Endothelial cell of umbilical vein (primary cell): Measurements from ENCODE around the gene ZFP57. TPM values are rescaled to one million over a fixed set of nuclear protein-coding genes. Genes with fewer than 3 reads are reported as not detected.

Experiments used
- BruUV-seq: library from RNA; stranded (reverse); fragments of 400-500 nt; replicated peaks from 2 replicates; lab custom pipeline; 2021; lab: Mats Ljungman, UMichigan
- CTCF ChIA-PET: fragments of 300-600, 350-600 bp; sonication (Branson Sonifier 250); formaldehyde crosslinking; loops from one replicate; lab custom pipeline; 2021; ENCODE audit warnings: antibody characterized with exemption, inconsistent platforms; lab: Charles Lee
- POLR2A ChIA-PET: fragments of 300-600, 350-600 bp; sonication (Branson Sonifier 250); formaldehyde crosslinking; loops from one replicate; lab custom pipeline; 2021; ENCODE audit warnings: antibody characterized with exemption, inconsistent platforms; lab: Charles Lee
- DNase-seq: peaks from one replicate; pipeline ENCODE4 v3.0.0-alpha.2; 2011; ENCODE audit warnings: low read depth, low spot score
- FAIRE-seq: peaks from 2 replicates; lab custom pipeline; 2011; peaks lifted over from hg19 to GRCh38; lab: Jason Lieb, UNC
- H2AFZ ChIP-seq: 2 replicates; pipeline ENCODE4 v1.6.0; 2012; ENCODE audit warnings: low read depth, low read length, control low read depth, inconsistent platforms
- H3K27ac ChIP-seq: 2 replicates; pipeline ENCODE4 v1.5.1; 2011; ENCODE audit warnings: low read depth, mild to moderate bottlenecking, control low read depth, low read length, moderate library complexity; ENCODE audit not compliant: insufficient read depth
- H3K27me3 ChIP-seq, 2 experiments: 2 replicates each; pipeline versions ENCODE4 v1.6.0 to v1.6.1; 2011; ENCODE audit warnings: low read length in 2 of 2, mixed read lengths in 1 of 2; ENCODE audit not compliant: control insufficient read depth in 2 of 2, insufficient read depth in 2 of 2
- H3K36me3 ChIP-seq, 2 experiments: 2 replicates in 1 of 2; 3 replicates in 1 of 2; pipeline ENCODE4 v1.5.1; 2011; ENCODE audit warnings: low read length in 2 of 2, mild to moderate bottlenecking in 1 of 2, moderate library complexity in 1 of 2; ENCODE audit not compliant: control insufficient read depth in 2 of 2, insufficient read depth in 2 of 2; ENCODE audit errors: extremely low read depth in 1 of 2
- H3K4me1 ChIP-seq: 3 replicates; pipeline ENCODE4 v1.5.1; 2011; ENCODE audit warnings: mild to moderate bottlenecking, low read length; ENCODE audit not compliant: control insufficient read depth, insufficient read depth; ENCODE audit errors: extremely low read depth
- H3K4me2 ChIP-seq: 2 replicates; pipeline ENCODE4 v1.6.1; 2011; ENCODE audit warnings: low read length, control low read depth, mixed read lengths; ENCODE audit not compliant: insufficient read depth
- H3K4me3 ChIP-seq, 3 experiments: fragments of 200-600 bp in 1 of 3; sonication (generic), shearing (Covaris generic) in 1 of 3; replicated peaks in 1 of 3; 2 replicates each; pipeline ENCODE4 v1.5.1; 2011 to 2016; ENCODE audit warnings: control low read depth in 3 of 3, low read length in 3 of 3, mild to moderate bottlenecking in 2 of 3, inconsistent platforms in 1 of 3, low read depth in 1 of 3, moderate library complexity in 1 of 3; ENCODE audit not compliant: insufficient read depth in 1 of 3
- H3K79me2 ChIP-seq: 2 replicates; pipeline ENCODE4 v1.6.0; 2012; ENCODE audit warnings: low read length, inconsistent platforms; ENCODE audit not compliant: control insufficient read depth, insufficient read depth
- H3K9ac ChIP-seq: replicated peaks from 2 replicates; pipeline ENCODE3; 2011; ENCODE audit warnings: low read length, control low read depth; ENCODE audit not compliant: insufficient read depth; ENCODE audit errors: extremely low read depth
- H3K9me1 ChIP-seq: replicated peaks from 3 replicates; pipeline ENCODE4 v1.6.0; 2011; ENCODE audit warnings: mild to moderate bottlenecking, low read length; ENCODE audit not compliant: control insufficient read depth, insufficient read depth; ENCODE audit errors: extremely low read depth
- H3K9me3 ChIP-seq: replicated peaks from 2 replicates; pipeline ENCODE4 v1.5.1; 2012; ENCODE audit warnings: low read length, inconsistent platforms; ENCODE audit not compliant: control insufficient read depth, insufficient read depth
- H4K20me1 ChIP-seq: replicated peaks from 2 replicates; pipeline ENCODE3; 2011; ENCODE audit warnings: mild to moderate bottlenecking, low read length; ENCODE audit not compliant: control insufficient read depth, insufficient read depth; ENCODE audit errors: extremely low read depth
- EZH2 ChIP-seq: IDR thresholded peaks from 2 replicates; pipeline ENCODE4 v1.6.1; 2012; ENCODE audit warnings: borderline replicate concordance, low read depth, mild to moderate bottlenecking, moderate library complexity, low read length, inconsistent platforms; ENCODE audit not compliant: severe bottlenecking
- MAX ChIP-seq: IDR thresholded peaks from 2 replicates; pipeline ENCODE4 v1.6.1; 2011; ENCODE audit not compliant: insufficient read depth, insufficient read length
- MYC ChIP-seq: IDR thresholded peaks from one replicate; pipeline ENCODE4 v1.6.1; 2011; ENCODE audit warnings: mild to moderate bottlenecking, low read depth, low read length
- POLR2A ChIP-seq: IDR thresholded peaks from 2 replicates; pipeline ENCODE4 v1.6.1; 2012; ENCODE audit warnings: low read depth, mild to moderate bottlenecking, control low read depth, low read length
- POLR2AphosphoS5 ChIP-seq: IDR thresholded peaks from 2 replicates; pipeline ENCODE4 v1.6.1; 2012; ENCODE audit warnings: low read depth, mild to moderate bottlenecking, control low read depth, low read length, moderate library complexity; ENCODE audit not compliant: insufficient read depth
- dilution Hi-C: fragments of 300-500 bp; cut with MboI; formaldehyde crosslinking; loops from one replicate; pipeline ENCODE4 v1.15.0; 2019; ENCODE audit warnings: low sequenced_read_pairs; ENCODE audit not compliant: extremely low pct_ligation_motif_present
- intact Hi-C: fragments of 100-400 bp; cut with micrococcal nuclease; formaldehyde crosslinking; loops from one replicate; pipeline ENCODE4 v1.10.0; 2022
- polyA plus RNA-seq, 4 experiments: library from polyadenylated mRNA; depleted of rRNA in 3 of 4; stranded (reverse) in 3 of 4; unstranded in 1 of 4; fragments of >200 nt; gene quantifications; 2 replicates each; pipeline versions ENCODE4 v1.2.1 to v1.2.3, GENCODE V29; 2011 to 2012; ENCODE audit warnings: missing spikeins in 1 of 4
- total RNA-seq: library from RNA; stranded (reverse); gene quantifications from 2 replicates; pipeline ENCODE4 v1.2.3, GENCODE V29; 2021

Gene ZFP57
- total and polyA plus RNA-seq, 2 donors (not counting 3 experiments of a cell fraction or from before 2014, with no cell fraction given): 0.07 TPM; not detected in 1

GRCh38 chr6:29631860-29632731 lies 48.9 kb downstream of the ZFP57 start:
- Histone ChIP-seq H3K4me1 (peaks cover 28% of the 10 kb centered on the region), H3K4me3 (peak overlapping the region; percentile 47 to 73 (median 62)), H3K27me3 (no peaks in the 10 kb centered on the region), H3K79me2 (no peaks in the 10 kb centered on the region), H3K9me1 (no peaks in the 10 kb centered on the region), H3K9me3 (no peaks in the 10 kb centered on the region), H3K9ac (no peak overlapping the region), H3K36me3 (no peaks in the 10 kb centered on the region), H2AFZ (peak overlapping the region; percentile 28), H4K20me1 (no peaks in the 10 kb centered on the region), H3K4me2 (peak overlapping the region; percentile 86), H3K27ac (no peak overlapping the region)
- ChIA-PET CTCF (interaction anchor here (1.2 to 2.7 kb wide), 5 partner anchors 15 to 22 kb away, joined by 5 to 34 read pairs (median 28); no protein-coding TSS in a partner anchor), POLR2A (interaction anchor here (1.3 kb wide), 1 partner anchor 18 kb away, joined by 7 read pairs; no protein-coding TSS in a partner anchor)
- intact Hi-C loops: no loop called here
- TF ChIP-seq MAX: no peak
- peak; percentile 54 for TF ChIP-seq POLR2AphosphoS5
- TF ChIP-seq MYC: no peak
- TF ChIP-seq EZH2: no peak
- peak; percentile 28 for TF ChIP-seq POLR2A
- dilution Hi-C loops: no loop called here
- no TSS peak for BruUV-seq
- peak; percentile 36 for DNase-seq
- FAIRE-seq: peak; percentile 60

GRCh38 chr6:29631209-29631810 lies 49.6 kb downstream of the ZFP57 start:
- H4K20me1 ChIP-seq: no peaks in the 10 kb centered on the region
- H3K36me3 ChIP-seq: no peaks in the 10 kb centered on the region
- intact Hi-C loops: no loop called here
- peaks cover 28% of the 10 kb centered on the region for H3K4me1 ChIP-seq
- no peak for DNase-seq
- BruUV-seq: TSS peak; percentile 12
- POLR2A ChIA-PET: no interaction called here
- dilution Hi-C loops: no loop called here
- no peaks in the 10 kb centered on the region for H3K27me3 ChIP-seq
- H2AFZ ChIP-seq: no peak overlapping the region
- H3K9me1 ChIP-seq: no peaks in the 10 kb centered on the region
- H3K27ac ChIP-seq: no peak overlapping the region
- no peak for FAIRE-seq
- H3K4me3 ChIP-seq: peak overlapping the region in 1 of 3 experiments; percentile 10
- CTCF ChIA-PET: interaction anchor here (1.2 to 2.7 kb wide), 3 partner anchors 17 to 22 kb away, joined by 5 to 34 read pairs (median 8); no protein-coding TSS in a partner anchor
- TF ChIP-seq POLR2AphosphoS5 (no peak), MYC (no peak)
- H3K9me3 ChIP-seq: no peaks in the 10 kb centered on the region
- peak overlapping the region; percentile 86 for H3K4me2 ChIP-seq
- H3K79me2 ChIP-seq: no peaks in the 10 kb centered on the region
- H3K9ac ChIP-seq: no peak overlapping the region
